K562 (cell line): Measurements from ENCODE around the gene REG3G. TPM values are rescaled to one million over a fixed set of nuclear protein-coding genes. Genes with fewer than 3 reads are reported as not detected.

Experiments
- ATAC-seq: fragments of 200-7000 bp; cut with Tn5 transposase; 3 replicates; pipeline ENCODE4 v1.9.1; 2020; ENCODE audit warnings: moderate library complexity
- BruUV-seq: library from RNA; stranded (reverse); fragments of 400-500 nt; replicated peaks from 2 replicates; lab custom pipeline; 2021; lab: Mats Ljungman, UMichigan
- CTCF ChIA-PET: fragments of 300-600 bp; formaldehyde crosslinking; extraction: SDS; loops from one replicate; lab custom pipeline; 2021; ENCODE audit warnings: low intra/inter-chr PET ratio; lab: Yijun Ruan, JAX
- POLR2A ChIA-PET: fragments of 300-600, 350-650 bp; sonication (Branson Sonifier 250); formaldehyde crosslinking; extraction: SDS; loops from one replicate; lab custom pipeline; 2021; ENCODE audit warnings: antibody characterized with exemption, inconsistent platforms; lab: Yijun Ruan, JAX
- DNase-seq, 4 experiments: peaks; one replicate each; pipeline versions ENCODE4 v3.0.0 to v3.0.0-alpha.2; 2011 to 2018; ENCODE audit warnings: low spot score in 3 of 4, mixed read lengths in 3 of 4; ENCODE audit errors: extremely low read depth in 1 of 4
- FAIRE-seq: peaks from 2 replicates; lab custom pipeline; 2011; peaks lifted over from hg19 to GRCh38; lab: Jason Lieb, UNC
- H2AFZ ChIP-seq: 2 replicates; pipeline ENCODE4 v1.6.0; 2011; ENCODE audit warnings: low read depth, low read length, control low read depth, inconsistent platforms
- H3K27ac ChIP-seq: fragments of 200-600 bp; 3 replicates; pipeline ENCODE4 v1.8.0; 2011; ENCODE audit warnings: low read depth, mild to moderate bottlenecking, control low read depth, inconsistent platforms, low read length, moderate library complexity, mixed read lengths; ENCODE audit errors: extremely low read depth
- H3K27me3 ChIP-seq, 2 experiments: fragments of 300-600 bp in 1 of 2; 2 replicates in 1 of 2; 3 replicates in 1 of 2; pipeline versions ENCODE4 v1.6.0 to v1.8.0; 2011; ENCODE audit warnings: inconsistent platforms in 2 of 2, low read length in 2 of 2, mild to moderate bottlenecking in 1 of 2, mixed read lengths in 1 of 2, moderate library complexity in 1 of 2; ENCODE audit not compliant: control insufficient read depth in 2 of 2, insufficient read depth in 2 of 2
- H3K36me3 ChIP-seq: fragments of 300-600 bp; 3 replicates; pipeline ENCODE4 v1.8.0; 2011; ENCODE audit warnings: mild to moderate bottlenecking, low read length, inconsistent platforms; ENCODE audit not compliant: control insufficient read depth, insufficient read depth
- H3K4me1 ChIP-seq, 2 experiments: fragments of 200-600 bp in 1 of 2; replicated peaks in 1 of 2; 2 replicates in 1 of 2; 3 replicates in 1 of 2; pipeline versions ENCODE4 v1.5.1 to v1.8.0; 2011; ENCODE audit warnings: inconsistent platforms in 2 of 2, low read length in 2 of 2, mild to moderate bottlenecking in 1 of 2, mixed read lengths in 1 of 2, moderate library complexity in 1 of 2; ENCODE audit not compliant: control insufficient read depth in 2 of 2, insufficient read depth in 2 of 2
- H3K4me2 ChIP-seq: 2 replicates; pipeline ENCODE4 v1.6.1; 2011; ENCODE audit warnings: low read length, control low read depth, inconsistent platforms, mixed read lengths; ENCODE audit not compliant: insufficient read depth
- H3K4me3 ChIP-seq: fragments of 200-600 bp; sonication (generic), shearing (Covaris generic); 2 replicates; pipeline ENCODE4 v1.5.1; 2016; ENCODE audit warnings: control low read depth, inconsistent platforms
- H3K79me2 ChIP-seq: fragments of 200-600 bp; 3 replicates; pipeline ENCODE4 v1.8.0; 2011; ENCODE audit warnings: low read length, inconsistent platforms; ENCODE audit not compliant: control insufficient read depth, insufficient read depth
- H3K9ac ChIP-seq, 2 experiments: 2 replicates each; pipeline versions ENCODE4 v1.6.0 to v1.6.1; 2011; ENCODE audit warnings: low read depth in 2 of 2, low read length in 2 of 2, control low read depth in 1 of 2, inconsistent platforms in 1 of 2, mild to moderate bottlenecking in 1 of 2, mixed read lengths in 1 of 2; ENCODE audit not compliant: insufficient read depth in 1 of 2
- H3K9me1 ChIP-seq: one replicate; pipeline ENCODE4 v1.6.0; 2011; ENCODE audit warnings: inconsistent platforms, mild to moderate bottlenecking, low read length, moderate library complexity; ENCODE audit not compliant: control insufficient read depth, insufficient read depth
- H3K9me3 ChIP-seq: replicated peaks from 2 replicates; pipeline ENCODE4 v1.5.1; 2011; ENCODE audit warnings: low read depth, low read length, inconsistent platforms; ENCODE audit not compliant: control insufficient read depth, insufficient read depth
- H4K20me1 ChIP-seq: replicated peaks from 2 replicates; pipeline ENCODE4 v1.6.1; 2011; ENCODE audit warnings: low read length, inconsistent platforms, mixed read lengths; ENCODE audit not compliant: control insufficient read depth, insufficient read depth
- ATF6 ChIP-seq: sonication (generic); formaldehyde crosslinking; IDR thresholded peaks from 2 replicates; pipeline ENCODE4 v1.4.0; 2020; ENCODE audit warnings: mild to moderate bottlenecking, missing genetic modification reagents
- DPF2 ChIP-seq: fragments of 450-650 bp; IDR thresholded peaks from 2 replicates; pipeline ENCODE4 v1.6.1; 2016
- HNRNPK ChIP-seq: fragments of 200-400 bp; formaldehyde crosslinking; IDR thresholded peaks from one replicate; pipeline ENCODE4 v1.6.1; 2018; ENCODE audit warnings: mild to moderate bottlenecking, low read depth, low read length; ENCODE audit not compliant: poor library complexity, severe bottlenecking
- LEF1 ChIP-seq: fragments of 450-650 bp; IDR thresholded peaks from 2 replicates; pipeline ENCODE4 v1.6.1; 2016; ENCODE audit warnings: mild to moderate bottlenecking
- MAFK ChIP-seq: IDR thresholded peaks from 2 replicates; pipeline ENCODE4 v1.6.1; 2011; ENCODE audit warnings: low read length, improper control_type of control experiment
- MECOM ChIP-seq: fragments of 250-450 bp; sonication (Bioruptor Pico); IDR thresholded peaks from 2 replicates; pipeline ENCODE4 v1.8.0; 2022; ENCODE audit warnings: inconsistent platforms
- PHF20 ChIP-seq: fragments of 450-650 bp; IDR thresholded peaks from 2 replicates; pipeline ENCODE4 v1.6.1; 2018; ENCODE audit not compliant: partially characterized antibody
- SRSF1 ChIP-seq: fragments of 200-400 bp; formaldehyde crosslinking; IDR thresholded peaks from 2 replicates; pipeline ENCODE4 v1.6.1; 2017; ENCODE audit warnings: mild to moderate bottlenecking, low read depth, low read length, moderate library complexity
- WHSC1 ChIP-seq: IDR thresholded peaks from one replicate; pipeline ENCODE4 v1.6.1; 2012; ENCODE audit warnings: low read length, control low read depth, inconsistent platforms
- XRCC3 ChIP-seq: fragments of 450-650 bp; IDR thresholded peaks from 2 replicates; pipeline ENCODE4 v1.6.1; 2017; ENCODE audit warnings: mild to moderate bottlenecking, moderate library complexity
- ZNF133 ChIP-seq: fragments of 250-450 bp; sonication (Bioruptor Pico); IDR thresholded peaks from 2 replicates; pipeline ENCODE4 v1.4.0; 2020; ENCODE audit warnings: mild to moderate bottlenecking
- ZNF445 ChIP-seq: fragments of 250-450 bp; sonication (Bioruptor Pico); IDR thresholded peaks from 2 replicates; pipeline ENCODE4 v1.4.0; 2020; ENCODE audit warnings: low read depth, mild to moderate bottlenecking, moderate library complexity
- ZNF586 ChIP-seq: fragments of 450-650 bp; formaldehyde crosslinking; conservative IDR thresholded peaks from 2 replicates; pipeline ENCODE4 v1.4.0; 2020; ENCODE audit warnings: mild to moderate bottlenecking, moderate library complexity
- ZNF766 ChIP-seq: fragments of 200-800 bp; sonication (Bioruptor generic); conservative IDR thresholded peaks from 2 replicates; pipeline ENCODE4 v1.6.1; 2016; ENCODE audit warnings: missing genetic modification characterization, missing compliant biosample characterization
- WGBS: fragments of 100-300 bp; shearing (Covaris generic); methylation state at CpG from one replicate; pipeline ENCODE4 v1.1.6; 2016; ENCODE audit warnings: low coverage, mixed read lengths; ENCODE audit not compliant: insufficient coverage; ENCODE audit errors: missing lambda C conversion rate; 5-methylcytosine and 5-hydroxymethylcytosine counted together
- in situ Hi-C: fragments of 300-500 bp; cut with MboI; formaldehyde crosslinking; loops from 4 replicates; pipeline ENCODE4 v1.15.0; 2018; ENCODE audit warnings: inconsistent platforms, mixed read lengths
- intact Hi-C: fragments of 100-400 bp; cut with micrococcal nuclease; formaldehyde crosslinking; loops from 2 replicates; pipeline ENCODE4 v1.14.2; 2022
- polyA plus RNA-seq, 8 experiments: library from polyadenylated mRNA; depleted of rRNA in 4 of 8; stranded (reverse) in 5 of 8; unstranded in 3 of 8; fragments of >200 nt; fragmentation: Nextera tagmentation in 2 of 8; fragmentation: Illumina TruSeq in 1 of 8; extraction: Ambion mirVana in 2 of 8; extraction: Trizol in 1 of 8; gene quantifications; 2 replicates each; pipeline versions ENCODE4 v1.2.1 to v1.2.3, GENCODE V29; 2011 to 2014; ENCODE audit warnings: inconsistent platforms in 1 of 8, missing spikeins in 1 of 8
- total RNA-seq, 7 experiments: library from RNA; depleted of rRNA in 6 of 7; stranded (reverse); fragments of >200 nt in 6 of 7; fragmentation: Illumina TruSeq in 2 of 7; extraction: Trizol in 2 of 7; gene quantifications; 2 replicates each; pipeline versions ENCODE4 v1.2.1 to v1.2.3, GENCODE V29; 2011 to 2021; ENCODE audit warnings: low replicate concordance in 1 of 7

REG3G gene
- total and polyA plus RNA-seq, 9 of the 15 experiments (the other 6 are each of a cell fraction or from before 2014, with no cell fraction given): not detected

GRCh38 chr2:78993518-78994148, 31.9 kb upstream of the REG3G start:
- ATAC-seq (no peak), DNase-seq (no peak), FAIRE-seq (no peak)
- intact Hi-C loops (loop anchor here (10.0 kb wide), 1 partner anchor 891 kb away; no protein-coding TSS in a partner anchor), in situ Hi-C loops (no loop called here)
- H3K27ac ChIP-seq: no peak overlapping the region
- no TSS peak for BruUV-seq
- ChIA-PET CTCF (no interaction called here), POLR2A (no interaction called here)
- no peaks in the 10 kb centered on the region for H4K20me1 ChIP-seq
- no peak overlapping the region for H2AFZ ChIP-seq
- no peaks in the 10 kb centered on the region for H3K36me3 ChIP-seq
- TF ChIP-seq MAFK (no peak), XRCC3 (no peak), MECOM (CRISPR knock-in tag) (no peak), ZNF133 (CRISPR knock-in tag) (no peak), SRSF1 (no peak)
- no peak overlapping the region for H3K4me2 ChIP-seq
- no peaks in the 10 kb centered on the region for H3K9me1 ChIP-seq
- H3K9ac ChIP-seq: no peak overlapping the region
- H3K79me2 ChIP-seq: no peaks in the 10 kb centered on the region
- WGBS: under 1% methylated on average over 23 of the region's 25 CpGs
- no peaks in the 10 kb centered on the region for H3K9me3 ChIP-seq
- H3K4me1 ChIP-seq: no peaks in the 10 kb centered on the region
- peaks cover 0 to 21% of the 10 kb centered on the region in 2 experiments; a peak in 2 of 5 replicates for H3K27me3 ChIP-seq
- no peak overlapping the region for H3K4me3 ChIP-seq

- no peak for FAIRE-seq
- TF ChIP-seq WHSC1 (no peak), HNRNPK (no peak), DPF2 (no peak), ZNF766 (CRISPR knock-in tag) (no peak), PHF20 (no peak), LEF1 (no peak), ATF6 (CRISPR knock-in tag) (no peak), ZNF586 (CRISPR knock-in tag) (no peak), ZNF445 (CRISPR knock-in tag) (no peak)
Measured at GRCh38 chr2:78994789-78995188, 30.7 kb upstream of the REG3G start.

More at GRCh38 chr2:78994789-78995188, 30.7 kb upstream of the REG3G start:
- no TSS peak for BruUV-seq
- no peak for ATAC-seq
- no peaks in the 10 kb centered on the region for H3K4me1 ChIP-seq
- DNase-seq: no peak
- H3K36me3 ChIP-seq: no peaks in the 10 kb centered on the region
- no peak overlapping the region for H3K9ac ChIP-seq
- no peaks in the 10 kb centered on the region for H3K79me2 ChIP-seq
- in situ Hi-C loops: no loop called here
- 0% methylated on average over 1 of the region's 1 CpG for WGBS
- no peak overlapping the region for H2AFZ ChIP-seq
- H3K27me3 ChIP-seq: peaks cover 0 to 21% of the 10 kb centered on the region in 2 experiments; a peak in 2 of 5 replicates
- H3K4me2 ChIP-seq: no peak overlapping the region
- CTCF ChIA-PET: no interaction called here
- H3K9me1 ChIP-seq: no peaks in the 10 kb centered on the region
- H3K9me3 ChIP-seq: no peaks in the 10 kb centered on the region
- POLR2A ChIA-PET: interaction anchor here (0.6 to 0.8 kb wide), 2 partner anchors 40 to 104 kb away, joined by 3 read pairs; no protein-coding TSS in a partner anchor
- no peak overlapping the region for H3K4me3 ChIP-seq
- no peak overlapping the region for H3K27ac ChIP-seq
- H4K20me1 ChIP-seq: no peaks in the 10 kb centered on the region
- intact Hi-C loops: loop anchor here (10.0 kb wide), 1 partner anchor 890 kb away; no protein-coding TSS in a partner anchor
